MCF 10A (cell line): Measurements from ENCODE around the gene MAB21L4. TPM values are rescaled to one million over a fixed set of nuclear protein-coding genes. Genes with fewer than 3 reads are reported as not detected.

ENCODE experiments used
- BruUV-seq: library from RNA; stranded (reverse); fragments of 400-500 nt; replicated peaks from 2 replicates; lab custom pipeline; 2021; lab: Mats Ljungman, UMichigan
- CTCF ChIA-PET: fragments of 300-600 bp; sonication (Branson Sonifier 250); formaldehyde crosslinking; extraction: SDS; loops from one replicate; lab custom pipeline; 2021; ENCODE audit warnings: antibody characterized with exemption, inconsistent platforms; lab: Yijun Ruan, JAX
- POLR2A ChIA-PET: fragments of 300-600, 350-650 bp; sonication (Branson Sonifier 250); formaldehyde crosslinking; extraction: SDS; loops from one replicate; lab custom pipeline; 2020; ENCODE audit warnings: antibody characterized with exemption, inconsistent platforms; lab: Yijun Ruan, JAX
- DNase-seq: peaks from one replicate; pipeline ENCODE4 v3.0.0-alpha.2; 2018; ENCODE audit not compliant: unreplicated experiment
- H3K27ac Mint-ChIP-seq: one replicate; pipeline ENCODE4 v1.8.0; 2022; ENCODE audit warnings: mild to moderate bottlenecking, low read depth, mixed read lengths; ENCODE audit not compliant: unreplicated experiment
- H3K27me3 Mint-ChIP-seq: one replicate; pipeline ENCODE4 v1.8.0; 2022; ENCODE audit warnings: mixed read lengths; ENCODE audit not compliant: insufficient read depth, unreplicated experiment
- H3K36me3 Mint-ChIP-seq: one replicate; pipeline ENCODE4 v1.8.0; 2022; ENCODE audit warnings: mild to moderate bottlenecking, moderate library complexity, mixed read lengths; ENCODE audit not compliant: insufficient read depth, unreplicated experiment
- H3K4me1 Mint-ChIP-seq: one replicate; pipeline ENCODE4 v1.8.0; 2022; ENCODE audit warnings: mixed read lengths; ENCODE audit not compliant: insufficient read depth, unreplicated experiment
- H3K4me3 Mint-ChIP-seq: one replicate; pipeline ENCODE4 v1.8.0; 2022; ENCODE audit warnings: mild to moderate bottlenecking, moderate library complexity, mixed read lengths; ENCODE audit not compliant: unreplicated experiment
- H3K9me3 Mint-ChIP-seq: one replicate; pipeline ENCODE4 v1.8.0; 2022; ENCODE audit warnings: mixed read lengths; ENCODE audit not compliant: unreplicated experiment
- CTCF ChIP-seq: fragments of 200-600 bp; IDR thresholded peaks from one replicate; pipeline ENCODE4 v1.8.0; 2022; ENCODE audit warnings: antibody characterized with exemption, mild to moderate bottlenecking; ENCODE audit not compliant: unreplicated experiment
- intact Hi-C: fragments of 100-400 bp; cut with micrococcal nuclease; formaldehyde crosslinking; loops from 2 replicates; pipeline ENCODE4 v1.14.1; 2022
- total RNA-seq: library from RNA; stranded (reverse); gene quantifications from 2 replicates; pipeline ENCODE4 v1.2.3, GENCODE V29; 2022

The MAB21L4 gene
- total RNA-seq, 1 experiment from 2014 or later = not detected

- POLR2A ChIA-PET = no interaction called here
- TF ChIP-seq CTCF = no peak
- Mint-ChIP-seq H3K4me1 (no peaks in the 10 kb centered on the region), H3K4me3 (no peak overlapping the region), H3K27ac (no peak overlapping the region), H3K9me3 (no peaks in the 10 kb centered on the region), H3K27me3 (peaks cover 17% of the 10 kb centered on the region), H3K36me3 (no peaks in the 10 kb centered on the region)
- CTCF ChIA-PET = no interaction called here
- BruUV-seq = no TSS peak
- no peak for DNase-seq
- intact Hi-C loops = no loop called here
Observed at GRCh38 chr2:240932001-240932723, 36.2 kb upstream of the MAB21L4 start.

GRCh38 chr2:240931319-240931949 lies 35.5 kb upstream of the MAB21L4 start:
- H3K4me1 Mint-ChIP-seq = no peaks in the 10 kb centered on the region
- intact Hi-C loops = no loop called here
- TF ChIP-seq CTCF = no peak
- no peak for DNase-seq
- no TSS peak for BruUV-seq
- no peak overlapping the region for H3K4me3 Mint-ChIP-seq
- ChIA-PET POLR2A (no interaction called here), CTCF (no interaction called here)
- H3K9me3 Mint-ChIP-seq = no peaks in the 10 kb centered on the region
- H3K27me3 Mint-ChIP-seq = peaks cover 17% of the 10 kb centered on the region
- H3K36me3 Mint-ChIP-seq = no peaks in the 10 kb centered on the region
- H3K27ac Mint-ChIP-seq = no peak overlapping the region

GRCh38 chr2:240930631-240931318 lies 34.8 kb upstream of the MAB21L4 start:
- Mint-ChIP-seq H3K27ac (no peak overlapping the region), H3K36me3 (no peaks in the 10 kb centered on the region), H3K9me3 (no peaks in the 10 kb centered on the region), H3K27me3 (peaks cover 17% of the 10 kb centered on the region), H3K4me1 (no peaks in the 10 kb centered on the region), H3K4me3 (no peak overlapping the region)
- CTCF ChIA-PET = no interaction called here
- TF ChIP-seq CTCF = no peak
- no peak for DNase-seq
- POLR2A ChIA-PET = no interaction called here
- intact Hi-C loops = no loop called here
- BruUV-seq = no TSS peak

- Mint-ChIP-seq H3K27me3 (peaks cover 17% of the 10 kb centered on the region), H3K27ac (no peak overlapping the region), H3K9me3 (no peaks in the 10 kb centered on the region), H3K36me3 (no peaks in the 10 kb centered on the region), H3K4me3 (no peak overlapping the region), H3K4me1 (no peaks in the 10 kb centered on the region)
- BruUV-seq = no TSS peak
- intact Hi-C loops = no loop called here
- no peak for TF ChIP-seq CTCF
- POLR2A ChIA-PET = no interaction called here
- DNase-seq = no peak
- CTCF ChIA-PET = no interaction called here
Observed at GRCh38 chr2:240930096-240930630, 34.2 kb upstream of the MAB21L4 start.
